Measurements from ENCODE around the gene IDH1. TPM values are rescaled to one million over a fixed set of nuclear protein-coding genes. Genes with fewer than 3 reads are reported as not detected.

Gene IDH1
- total and polyA plus RNA-seq, 4 donors = 63.7 to 160 (median 85.2) TPM

GRCh38 chr2:208278549-208278948 is 23.7 kb upstream of the IDH1 start:
- DNase-seq = no peak
- no peak overlapping the region for H3K9ac ChIP-seq (ENCODE audit: insufficient read depth in 1 of 2, low read length in 2 of 2)
- peaks cover 27 to 64% (median 45%) of the 10 kb centered on the region in 4 donors for H3K36me3 ChIP-seq (ENCODE audit: control insufficient read depth in 4 of 4, insufficient read depth in 4 of 4, low read length in 4 of 4)
- H3K9me3 ChIP-seq (ENCODE audit: control insufficient read depth in 4 of 4, insufficient read depth in 3 of 4, low read length in 3 of 4) = no peaks in the 10 kb centered on the region
- no peaks in the 10 kb centered on the region for H3K27me3 ChIP-seq (ENCODE audit: control insufficient read depth in 3 of 3, insufficient read depth in 3 of 3, low read length in 2 of 3)
- H3K4me3 ChIP-seq = no peak overlapping the region
- 99 to 100% methylated on average over 2 of the region's 2 CpGs for WGBS, 2 donors
- H3K27ac ChIP-seq (ENCODE audit: low read depth in 1 of 2, low read length in 1 of 2) = no peak overlapping the region
- ATAC-seq (ENCODE audit: insufficient read depth, low FRiP score) = no peak
- TF ChIP-seq CTCF (IDR thresholded peaks at IDR 0.05; ENCODE audit: control extremely low read depth, extremely low read depth) = no peak
- H3K4me1 ChIP-seq (ENCODE audit: control insufficient read depth in 5 of 5, insufficient read depth in 5 of 5, low read length in 5 of 5) = peaks cover 0 to 4% (median 0%) of the 10 kb centered on the region in 5 donors

- no peak for TF ChIP-seq CTCF (IDR thresholded peaks at IDR 0.05; ENCODE audit: control extremely low read depth, extremely low read depth)
- no peak overlapping the region for H3K27ac ChIP-seq (ENCODE audit: low read depth in 1 of 2, low read length in 1 of 2)
- H3K9ac ChIP-seq (ENCODE audit: insufficient read depth in 1 of 2, low read length in 2 of 2) = no peak overlapping the region
- no peaks in the 10 kb centered on the region for H3K9me3 ChIP-seq (ENCODE audit: control insufficient read depth in 4 of 4, insufficient read depth in 3 of 4, low read length in 3 of 4)
- H3K4me3 ChIP-seq = no peak overlapping the region
- peaks cover 18 to 47% (median 37%) of the 10 kb centered on the region in 4 donors for H3K36me3 ChIP-seq (ENCODE audit: control insufficient read depth in 4 of 4, insufficient read depth in 4 of 4, low read length in 4 of 4)
- no peaks in the 10 kb centered on the region for H3K27me3 ChIP-seq (ENCODE audit: control insufficient read depth in 3 of 3, insufficient read depth in 3 of 3, low read length in 2 of 3)
- H3K4me1 ChIP-seq (ENCODE audit: control insufficient read depth in 5 of 5, insufficient read depth in 5 of 5, low read length in 5 of 5) = no peaks in the 10 kb centered on the region
- DNase-seq = no peak
- ATAC-seq (ENCODE audit: insufficient read depth, low FRiP score) = no peak
Observed at GRCh38 chr2:208274748-208275147, 19.9 kb upstream of the IDH1 start.

GRCh38 chr2:208269091-208269490 is 14.2 kb upstream of the IDH1 start:
- no peak overlapping the region for H3K27ac ChIP-seq (ENCODE audit: low read depth in 1 of 2, low read length in 1 of 2)
- DNase-seq = no peak

More at GRCh38 chr2:208269091-208269490, 14.2 kb upstream of the IDH1 start:
- no peak for TF ChIP-seq CTCF (IDR thresholded peaks at IDR 0.05; ENCODE audit: control extremely low read depth, extremely low read depth)
- Histone ChIP-seq H3K9ac (ENCODE audit: insufficient read depth in 1 of 2, low read length in 2 of 2) (no peak overlapping the region), H3K9me3 (ENCODE audit: control insufficient read depth in 4 of 4, insufficient read depth in 3 of 4, low read length in 3 of 4) (no peaks in the 10 kb centered on the region), H3K27me3 (ENCODE audit: control insufficient read depth in 3 of 3, insufficient read depth in 3 of 3, low read length in 2 of 3) (no peaks in the 10 kb centered on the region), H3K4me1 (ENCODE audit: control insufficient read depth in 5 of 5, insufficient read depth in 5 of 5, low read length in 5 of 5) (peaks cover 7 to 22% (median 11%) of the 10 kb centered on the region in 5 donors), H3K36me3 (ENCODE audit: control insufficient read depth in 4 of 4, insufficient read depth in 4 of 4, low read length in 4 of 4) (peaks cover 7 to 10% (median 9%) of the 10 kb centered on the region in 4 donors), H3K4me3 (no peak overlapping the region)
- no peak for ATAC-seq (ENCODE audit: insufficient read depth, low FRiP score)
- WGBS, 2 donors = 89 to 97% methylated on average over 2 of the region's 2 CpGs
